Kidney capillary endothelial cell (primary cell): ENCODE measurements around the gene PCYOX1L.

ENCODE experiments used
- DNase-seq: peaks from one replicate; pipeline ENCODE4 v3.0.0-alpha.2; 2018; ENCODE audit warnings: low spot score

PCYOX1L gene

DNA sequence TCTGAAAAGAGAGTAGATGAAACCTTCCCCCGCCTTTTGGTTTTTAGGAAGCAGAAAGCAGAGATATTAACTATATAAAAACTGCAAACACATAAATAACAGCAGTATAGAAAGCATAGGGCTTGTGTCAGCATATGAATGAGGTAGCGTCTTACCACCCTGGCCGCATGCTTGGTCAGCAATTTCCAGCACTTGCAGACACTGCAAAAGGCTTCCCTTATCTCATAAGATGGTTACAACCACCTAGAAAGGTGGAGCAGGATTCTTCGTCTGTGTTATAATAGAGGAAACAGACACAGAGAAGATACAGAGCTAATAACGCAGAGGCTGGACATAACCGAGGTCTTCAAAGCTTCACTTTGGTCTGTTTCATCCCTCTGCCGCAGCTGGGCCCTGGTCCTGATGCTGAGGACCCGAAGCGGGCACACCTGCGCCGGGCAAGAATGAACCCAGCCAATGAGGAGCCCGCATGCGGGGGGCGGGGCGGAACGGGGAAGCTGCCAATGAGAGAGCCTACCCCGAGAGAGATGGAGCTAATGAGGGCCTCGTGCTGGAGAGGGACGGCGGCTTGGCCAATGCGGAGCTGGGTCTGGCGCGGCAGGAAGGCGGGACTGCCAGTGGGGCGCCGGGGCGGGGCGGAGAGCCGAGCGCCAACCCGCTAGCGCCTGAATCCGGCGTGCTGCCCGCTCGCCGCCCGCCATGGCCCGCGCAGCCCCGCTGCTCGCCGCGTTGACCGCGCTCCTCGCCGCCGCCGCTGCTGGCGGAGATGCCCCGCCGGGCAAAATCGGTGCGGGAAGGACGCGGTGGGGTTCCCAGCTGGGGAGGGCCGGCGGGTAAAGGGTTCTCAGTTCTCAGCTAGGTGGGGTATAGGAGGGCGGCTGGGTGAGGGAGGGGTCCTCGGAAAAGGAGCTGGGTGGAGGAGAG lies at the start of gene PCYOX1L:
TSS of gene PCYOX1L (plus strand) at position 677 of the 924 bp plus-strand sequence. CDS start at position 700, 23 bp downstream.
- peak; percentile 89 for DNase-seq

DNA sequence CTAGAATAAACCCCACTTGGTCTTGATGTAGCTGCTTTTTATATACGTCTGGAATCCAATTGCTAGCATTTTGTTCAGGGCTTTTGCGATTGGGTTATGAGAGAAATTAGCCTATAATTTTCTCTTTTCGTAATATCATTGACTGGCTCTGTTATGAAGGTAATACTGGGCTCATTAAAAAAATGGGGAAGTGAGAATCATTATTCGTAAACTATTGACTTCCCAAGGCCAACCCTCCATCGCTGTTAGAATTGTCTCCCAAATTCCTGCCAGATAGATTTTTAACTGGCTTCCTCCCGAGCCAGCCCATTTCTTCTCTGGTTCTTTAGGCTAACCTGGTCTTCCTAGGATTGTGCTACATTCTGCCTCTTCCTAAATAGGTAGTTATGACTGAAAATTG lies 48.5 kb upstream of the PCYOX1L start:
- no peak for DNase-seq

DNA sequence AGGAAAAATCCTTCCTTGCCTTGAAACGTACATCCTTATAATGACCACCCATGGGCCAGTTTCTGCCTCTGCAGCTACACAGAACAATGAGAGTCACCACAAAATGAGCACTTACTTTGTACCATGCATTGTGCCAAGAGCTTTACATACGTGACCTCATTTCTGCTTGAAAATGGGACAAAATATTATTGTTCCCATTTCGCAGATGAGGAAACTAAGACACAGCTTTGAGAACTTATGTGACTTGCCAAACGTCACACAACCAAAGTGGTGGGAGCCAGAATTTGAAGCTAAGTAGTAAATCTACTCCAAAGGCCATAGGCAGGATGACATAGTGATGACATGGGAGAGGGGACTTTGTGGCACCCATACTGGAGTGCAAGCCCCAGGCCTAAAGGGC lies 47.4 kb upstream of the PCYOX1L start:
- no peak for DNase-seq

- peak; percentile 82 for DNase-seq
These were observed 46.7 kb upstream of the PCYOX1L start for GRCh38 chr5:149310947-149311658.

DNA sequence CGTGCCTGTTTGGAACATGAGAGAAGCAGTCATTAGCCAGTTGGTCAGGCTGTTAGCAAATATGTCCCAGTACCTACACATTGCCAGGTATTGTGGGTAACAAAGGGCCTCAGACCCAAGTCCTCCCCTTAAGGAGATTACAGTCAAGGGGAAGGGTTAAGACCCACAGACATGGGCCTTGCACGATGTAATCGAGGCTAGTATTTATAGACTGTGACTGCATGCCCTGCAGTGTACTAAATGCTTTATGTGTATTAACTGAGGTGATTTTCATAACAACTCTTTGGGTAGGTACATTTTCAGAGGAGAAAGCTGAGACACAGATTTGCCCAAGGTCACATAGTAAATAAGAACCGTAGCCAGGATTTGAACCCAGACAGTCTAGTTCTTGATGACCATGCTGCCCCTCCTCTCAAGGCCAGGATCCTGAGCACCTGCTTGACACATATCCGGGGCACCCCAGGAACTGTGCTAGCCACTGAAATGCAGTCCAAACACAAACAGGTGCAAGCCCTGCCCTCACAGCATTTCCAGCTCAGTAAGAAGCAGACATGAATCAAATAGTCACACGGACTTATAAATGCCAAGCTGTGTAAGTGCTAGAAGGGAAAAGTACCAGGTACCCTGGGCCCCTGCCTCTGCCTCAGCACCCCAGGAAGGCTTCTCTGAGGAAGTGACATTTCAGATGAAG lies 44.5 kb upstream of the PCYOX1L start:
- no peak for DNase-seq

DNA sequence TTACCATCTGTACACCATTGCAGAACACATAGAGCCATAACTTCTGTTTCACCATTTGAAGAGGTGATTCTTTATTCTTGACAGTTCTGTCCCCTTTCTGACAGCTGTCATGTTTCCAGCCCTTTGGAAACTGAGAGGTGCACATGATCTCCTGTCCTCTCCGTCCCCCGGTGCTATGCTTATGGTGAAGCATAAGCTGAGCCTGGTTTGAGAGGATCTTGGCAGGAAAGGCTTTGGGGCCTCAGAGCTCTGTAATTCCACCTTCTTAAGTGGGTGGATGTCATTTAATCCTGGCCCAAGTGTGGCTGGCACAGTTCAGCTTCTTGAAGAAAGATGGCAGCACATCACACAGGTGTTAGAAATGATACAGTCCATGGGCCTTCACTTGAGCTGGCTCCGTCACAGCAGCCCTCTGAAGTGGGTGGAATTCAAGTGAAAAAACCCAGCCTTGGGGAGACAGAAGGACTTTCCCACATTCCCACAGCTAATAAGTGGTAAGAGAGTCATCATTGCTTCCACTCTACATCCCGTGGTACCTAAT lies 43.2 kb upstream of the PCYOX1L start:
- no peak for DNase-seq

GRCh38 chr5:149315753-149316152 lies 42.1 kb upstream of the PCYOX1L start:
- DNase-seq: no peak

DNA sequence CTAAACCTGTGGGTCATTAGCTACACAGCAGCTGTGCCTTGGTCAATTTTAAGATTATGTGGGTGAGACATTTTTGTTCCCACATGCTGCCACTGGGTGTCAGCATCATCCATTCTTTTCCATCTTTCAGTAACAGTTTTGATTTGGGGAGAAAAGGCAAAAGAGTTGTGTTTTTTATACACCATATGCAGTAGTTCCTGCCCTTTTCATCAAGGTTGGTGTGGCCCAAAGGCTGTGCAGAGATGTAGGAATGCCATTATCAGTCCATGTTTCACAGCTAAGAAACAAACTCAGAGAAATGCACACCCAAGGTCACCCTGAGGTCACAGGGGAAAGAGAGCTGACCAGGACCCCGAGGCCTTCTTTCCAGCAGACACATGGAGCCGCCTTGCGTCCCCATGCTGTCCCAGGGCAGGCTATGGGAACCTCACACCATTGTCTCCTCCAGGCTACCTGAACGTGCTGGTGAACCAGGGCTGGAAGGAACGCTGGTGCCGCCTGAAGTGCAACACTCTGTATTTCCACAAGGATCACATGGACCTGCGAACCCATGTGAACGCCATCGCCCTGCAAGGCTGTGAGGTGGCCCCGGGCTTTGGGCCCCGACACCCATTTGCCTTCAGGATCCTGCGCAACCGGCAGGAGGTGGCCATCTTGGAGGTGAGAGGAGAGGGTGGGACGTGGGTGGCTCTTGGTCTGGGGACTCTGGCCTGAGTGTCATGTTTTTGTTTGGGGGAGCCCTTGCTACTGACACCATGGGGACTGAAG lies 40.4 kb upstream of the PCYOX1L start:
- DNase-seq: peak; percentile 62

- no peak for DNase-seq
These were observed 38.7 kb upstream of the PCYOX1L start for GRCh38 chr5:149319174-149319573.

- DNase-seq: peak; percentile 88
These were observed 37.0 kb upstream of the PCYOX1L start for GRCh38 chr5:149320791-149321330.

- no peak for DNase-seq
These were observed 35.3 kb upstream of the PCYOX1L start for GRCh38 chr5:149322518-149322917.

DNA sequence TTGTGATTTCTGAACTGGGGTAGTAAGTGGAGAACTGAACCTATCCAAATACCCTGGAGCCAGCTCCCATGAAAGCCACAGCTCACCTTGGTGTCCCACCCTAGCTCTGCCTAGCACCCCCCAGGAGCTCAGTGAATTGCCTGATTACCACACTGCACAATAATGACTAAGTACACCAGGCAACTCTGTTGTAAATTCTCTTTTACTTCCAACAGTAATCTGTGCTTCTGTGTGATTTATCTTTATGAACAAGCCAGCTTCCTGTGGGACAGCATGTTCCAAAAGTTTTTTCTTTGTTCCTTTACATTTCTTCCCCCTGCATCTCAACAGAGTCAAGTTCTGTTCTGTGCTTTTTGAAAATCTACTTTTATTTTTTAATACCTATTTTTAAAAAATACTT lies 34.6 kb upstream of the PCYOX1L start:
- DNase-seq: no peak

DNA sequence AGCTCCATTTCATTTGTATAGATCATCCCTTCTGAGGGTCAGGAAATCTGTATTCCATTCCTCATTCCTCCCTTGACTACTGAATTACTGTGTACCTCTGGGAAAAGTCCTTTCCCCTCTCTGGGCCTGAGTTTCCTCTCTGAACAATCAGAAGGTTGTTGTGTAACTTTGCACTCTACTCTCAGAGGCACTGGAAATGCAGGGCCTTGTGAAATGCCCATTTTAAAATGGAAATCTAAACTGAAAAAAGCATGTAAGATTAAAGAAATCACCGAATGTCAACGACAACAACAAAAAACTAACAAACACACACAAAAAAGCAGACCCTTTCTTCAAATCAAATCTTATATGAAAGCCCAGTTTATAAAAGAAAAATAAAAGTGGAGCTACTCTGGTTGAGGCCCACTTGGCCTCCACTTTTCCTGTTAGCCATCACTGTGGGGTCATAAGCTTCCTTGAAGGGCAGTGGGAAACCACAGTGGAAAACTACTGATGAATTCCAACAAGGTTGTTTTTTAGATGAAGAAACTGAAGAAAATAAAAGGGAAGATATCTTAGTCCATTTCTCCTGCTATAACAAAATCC lies 34.1 kb upstream of the PCYOX1L start:
- DNase-seq: no peak

DNA sequence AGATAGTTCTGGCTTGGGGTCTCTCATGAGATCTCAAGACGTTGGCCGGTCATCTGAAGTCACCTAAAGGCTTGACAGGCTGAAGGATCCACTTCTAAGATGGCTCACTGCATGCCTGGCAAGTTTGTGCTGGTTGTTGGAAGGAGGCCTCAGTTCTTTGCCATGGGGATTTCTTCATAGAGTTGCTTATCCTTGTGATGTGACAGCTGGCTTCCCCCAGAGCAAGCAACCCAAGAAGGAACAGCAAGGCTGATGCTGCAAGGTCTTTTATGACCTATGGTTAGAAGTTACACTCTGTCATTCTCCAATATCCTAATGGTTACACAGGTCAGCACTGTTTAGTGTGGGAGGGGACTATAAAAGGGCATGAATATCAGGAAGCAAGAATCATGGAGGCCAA lies 33.2 kb upstream of the PCYOX1L start:
- no peak for DNase-seq

DNA sequence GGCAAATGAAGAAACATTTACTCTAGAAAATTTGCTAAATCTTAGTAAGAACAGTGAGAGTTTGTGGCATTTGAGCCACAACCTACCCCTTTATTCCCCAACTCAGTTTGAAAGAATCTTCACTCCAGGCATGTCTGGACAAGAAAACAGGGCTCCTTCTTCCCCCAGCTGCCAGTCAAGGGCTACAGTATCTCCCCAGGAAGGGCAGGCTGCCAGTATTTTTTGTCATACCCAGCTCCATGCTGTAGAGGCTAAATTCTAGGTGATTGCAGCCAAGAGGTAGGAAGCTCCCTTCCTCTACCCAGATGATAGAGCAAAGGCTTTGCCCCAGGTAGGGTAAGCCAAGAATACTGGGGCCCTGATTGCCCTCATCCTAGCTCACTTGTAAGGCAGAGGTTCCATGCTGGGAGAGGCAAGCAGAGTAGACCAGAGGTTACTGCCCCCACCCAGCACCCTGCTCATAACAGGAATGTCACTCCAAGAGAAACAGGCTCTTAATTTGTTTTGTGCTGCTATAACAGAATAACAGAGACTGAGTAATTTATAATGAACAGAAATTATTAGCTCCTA lies 32.6 kb upstream of the PCYOX1L start:
- no peak for DNase-seq

DNA sequence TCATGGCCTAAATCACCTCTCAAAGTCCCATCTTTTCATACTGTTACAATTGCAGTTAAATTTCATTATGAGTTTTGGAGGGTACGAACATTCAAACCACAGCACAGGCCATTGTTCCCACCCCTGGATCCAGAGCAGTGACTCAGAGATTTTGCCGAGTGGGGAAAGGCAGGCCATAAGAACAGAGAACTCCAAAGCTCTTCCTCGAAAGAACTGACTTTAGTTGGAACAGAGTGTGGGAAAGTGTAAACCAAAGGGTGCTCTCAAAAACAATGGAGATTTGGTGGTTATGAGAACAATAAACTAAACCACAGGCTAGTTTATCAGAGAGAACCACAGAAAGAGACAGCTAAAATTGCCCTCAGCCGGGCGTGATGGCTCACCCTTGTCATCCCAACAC lies 32.0 kb upstream of the PCYOX1L start:
- no peak for DNase-seq

- no peak for DNase-seq
These were observed 31.2 kb upstream of the PCYOX1L start for GRCh38 chr5:149326611-149327010.

DNA sequence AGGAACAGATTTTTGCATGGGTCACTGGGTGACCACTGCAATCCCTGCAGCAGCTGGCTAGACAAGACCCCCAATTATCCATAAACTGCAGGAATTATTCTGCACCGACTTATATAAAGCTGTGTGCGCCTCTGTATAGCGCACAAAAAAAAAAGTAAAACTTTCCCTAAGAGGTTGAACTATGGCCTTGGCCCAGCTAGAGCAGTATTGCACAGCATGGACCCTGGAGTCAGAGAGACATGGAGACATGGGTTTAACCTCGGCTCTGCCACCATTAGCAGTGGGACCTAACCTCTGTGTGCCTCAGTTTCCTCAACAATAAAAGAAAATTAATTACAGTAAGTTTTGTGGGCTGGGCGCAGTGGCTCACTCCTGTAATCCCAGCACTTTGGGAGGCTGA lies 29.7 kb upstream of the PCYOX1L start:
- no peak for DNase-seq

DNA sequence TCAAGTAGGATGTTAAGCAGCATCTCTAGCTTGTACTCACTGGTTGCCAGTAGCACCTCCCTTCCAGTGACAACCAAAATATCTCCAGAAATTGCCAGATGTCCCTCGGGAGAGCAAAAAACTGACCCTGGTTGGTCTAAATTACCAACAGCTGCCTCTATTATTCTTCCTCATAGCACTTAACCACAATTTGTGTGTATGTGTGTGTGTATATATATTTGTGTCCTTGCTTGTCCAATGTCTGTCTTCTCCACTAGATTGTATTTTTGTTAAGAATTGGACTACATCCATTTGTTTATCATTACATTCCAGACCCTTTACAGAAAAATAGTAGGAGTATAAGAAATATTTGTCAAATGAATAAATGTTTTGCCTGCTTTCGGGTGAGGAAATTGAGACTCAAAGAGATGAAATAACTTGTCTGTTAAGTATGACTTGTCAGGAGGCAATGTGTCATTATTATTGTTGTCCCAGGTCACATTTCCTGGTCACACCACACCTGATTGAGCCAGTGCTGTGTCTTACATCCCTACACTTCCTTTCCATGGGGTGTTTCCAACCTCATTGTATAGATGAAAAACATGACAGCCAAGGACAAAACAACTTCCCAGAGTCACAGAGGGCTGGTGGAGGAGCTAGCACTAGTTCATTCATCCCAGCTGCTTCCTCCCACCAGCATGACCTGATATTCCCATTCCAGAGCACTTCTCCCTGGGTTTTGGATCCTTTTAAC lies 24.0 kb upstream of the PCYOX1L start:
- DNase-seq: peak; percentile 87

DNA sequence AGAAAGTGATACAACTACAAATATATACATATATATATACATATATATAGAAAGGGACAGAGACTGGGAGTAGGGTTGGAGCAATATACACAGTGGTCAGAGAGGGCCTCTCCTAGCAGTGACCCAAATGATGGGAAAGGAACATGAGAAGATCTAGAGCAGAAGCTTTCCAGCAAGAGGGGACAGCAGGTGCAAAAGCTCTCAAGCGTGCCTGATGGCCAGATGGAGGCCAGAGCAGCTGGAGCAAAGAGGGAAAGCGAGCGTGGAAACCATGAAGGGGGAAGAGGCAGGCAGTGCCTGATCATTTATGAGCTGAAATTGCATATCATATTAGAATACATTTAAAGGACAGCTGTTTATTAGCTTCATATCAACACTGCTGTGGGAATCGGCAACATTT lies 20.1 kb upstream of the PCYOX1L start:
- no peak for DNase-seq
